ENCODE results near the gene PSPC1. TPM values are rescaled to one million over a fixed set of nuclear protein-coding genes. Genes with fewer than 3 reads are reported as not detected.
"Not testable (repeated sequence)": the region's sequence is repeated elsewhere in the genome, so short reads cannot be mapped to it uniquely, and the experiment has no call there.

PSPC1 gene
- total and polyA plus RNA-seq, 2 of the 13 experiments (the other 11 are each of a cell fraction or from before 2014, with no cell fraction given) = 33.5 to 94.0 TPM

DNA sequence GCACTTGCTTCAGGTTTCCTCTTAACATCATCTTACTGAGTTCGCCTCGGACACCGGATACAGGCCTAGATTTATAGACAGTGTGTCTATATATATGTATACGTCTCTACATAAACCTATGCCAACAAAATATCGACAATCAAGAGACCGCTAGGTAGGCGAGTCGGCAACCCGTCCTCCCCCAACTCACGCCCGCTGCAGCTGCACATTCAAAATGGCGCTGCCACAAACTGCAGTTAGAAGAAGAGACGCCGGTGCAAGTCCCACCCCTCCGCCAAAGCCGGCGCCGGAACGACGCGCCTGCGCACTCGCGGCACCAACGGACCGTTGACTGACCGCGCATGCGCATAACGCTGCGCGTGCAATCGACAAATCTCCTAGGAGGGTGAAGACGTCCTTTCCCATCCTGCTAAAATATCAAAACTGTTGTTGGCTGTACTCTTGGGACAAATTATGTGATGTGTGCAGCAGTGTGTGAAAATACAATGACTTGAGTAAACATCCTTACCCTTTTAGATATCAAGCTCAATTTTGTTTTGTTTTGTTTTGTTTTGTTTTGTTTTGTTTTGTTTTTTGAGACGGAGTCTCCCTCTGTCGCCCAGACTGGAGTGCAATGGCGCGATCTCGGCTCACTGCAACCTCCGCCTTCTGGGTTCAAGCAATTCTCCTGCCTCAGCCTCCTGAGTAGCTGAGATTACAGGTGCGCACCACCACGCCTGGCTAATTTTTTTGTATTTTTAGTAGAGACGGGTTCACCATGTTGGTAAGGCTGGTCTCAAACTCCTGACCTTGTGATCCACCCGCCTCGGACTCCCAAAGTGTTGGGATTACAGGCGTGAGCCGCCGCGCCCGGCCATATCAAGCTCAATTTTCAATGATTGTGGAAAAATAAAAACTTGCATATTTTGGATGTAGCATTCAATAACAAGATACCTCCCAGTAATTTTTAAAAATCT is at the start of gene PSPC1 (continued):
- TF ChIP-seq ZFP37 (CRISPR knock-in tag; IDR thresholded peaks at IDR 0.05; ENCODE audit: borderline replicate concordance) (0 out of 2 replicates have a peak, but pooled peaks have one; percentile 48), MYC (CRISPR knock-in tag; IDR thresholded peaks at IDR 0.05; ENCODE audit: borderline replicate concordance) (0 out of 2 replicates have a peak, but pooled peaks have one; percentile 47), ISL2 (CRISPR knock-in tag; IDR thresholded peaks at IDR 0.05) (0 out of 2 replicates have a peak, but pooled peaks have one; percentile 12), TAF1 (CRISPR knock-in tag; IDR thresholded peaks at IDR 0.05) (peak; percentile 82), KDM2A (CRISPR knock-in tag; IDR thresholded peaks at IDR 0.05; ENCODE audit: borderline replicate concordance, low read depth) (peak; percentile 69), NONO (CRISPR knock-in tag; conservative IDR thresholded peaks at IDR 0.05) (peak; percentile 53; the same call in 1 of the 2 replicates), KLF11 (CRISPR knock-in tag; IDR thresholded peaks at IDR 0.05) (0 out of 2 replicates have a peak, but pooled peaks have one; percentile 52), RBM39 (IDR thresholded peaks at IDR 0.05; ENCODE audit: low read depth, low read length, poor library complexity, severe bottlenecking) (peak; percentile 75), GATA4 (IDR thresholded peaks at IDR 0.05; ENCODE audit: borderline replicate concordance, low read depth) (0 out of 2 replicates have a peak, but pooled peaks have one; percentile 48), SAP130 (CRISPR knock-in tag; IDR thresholded peaks at IDR 0.05; ENCODE audit: low read depth) (peak; percentile 83), ZNF709 (CRISPR knock-in tag; IDR thresholded peaks at IDR 0.05) (0 out of 2 replicates have a peak, but pooled peaks have one; percentile 28), GATAD1 (CRISPR knock-in tag; IDR thresholded peaks at IDR 0.05) (peak; percentile 40; the same call in 1 of the 2 replicates), GABPB1 (CRISPR knock-in tag; IDR thresholded peaks at IDR 0.05) (peak; percentile 30; the same call in 1 of the 2 replicates), ATF7-NPFF (CRISPR knock-in tag; IDR thresholded peaks at IDR 0.05; ENCODE audit: low read depth) (peak; percentile 33; the same call in 1 of the 2 replicates), ZNF563 (CRISPR knock-in tag; IDR thresholded peaks at IDR 0.05) (0 out of 2 replicates have a peak, but pooled peaks have one; percentile 21)
- TF ChIP-seq, protein P1, sequence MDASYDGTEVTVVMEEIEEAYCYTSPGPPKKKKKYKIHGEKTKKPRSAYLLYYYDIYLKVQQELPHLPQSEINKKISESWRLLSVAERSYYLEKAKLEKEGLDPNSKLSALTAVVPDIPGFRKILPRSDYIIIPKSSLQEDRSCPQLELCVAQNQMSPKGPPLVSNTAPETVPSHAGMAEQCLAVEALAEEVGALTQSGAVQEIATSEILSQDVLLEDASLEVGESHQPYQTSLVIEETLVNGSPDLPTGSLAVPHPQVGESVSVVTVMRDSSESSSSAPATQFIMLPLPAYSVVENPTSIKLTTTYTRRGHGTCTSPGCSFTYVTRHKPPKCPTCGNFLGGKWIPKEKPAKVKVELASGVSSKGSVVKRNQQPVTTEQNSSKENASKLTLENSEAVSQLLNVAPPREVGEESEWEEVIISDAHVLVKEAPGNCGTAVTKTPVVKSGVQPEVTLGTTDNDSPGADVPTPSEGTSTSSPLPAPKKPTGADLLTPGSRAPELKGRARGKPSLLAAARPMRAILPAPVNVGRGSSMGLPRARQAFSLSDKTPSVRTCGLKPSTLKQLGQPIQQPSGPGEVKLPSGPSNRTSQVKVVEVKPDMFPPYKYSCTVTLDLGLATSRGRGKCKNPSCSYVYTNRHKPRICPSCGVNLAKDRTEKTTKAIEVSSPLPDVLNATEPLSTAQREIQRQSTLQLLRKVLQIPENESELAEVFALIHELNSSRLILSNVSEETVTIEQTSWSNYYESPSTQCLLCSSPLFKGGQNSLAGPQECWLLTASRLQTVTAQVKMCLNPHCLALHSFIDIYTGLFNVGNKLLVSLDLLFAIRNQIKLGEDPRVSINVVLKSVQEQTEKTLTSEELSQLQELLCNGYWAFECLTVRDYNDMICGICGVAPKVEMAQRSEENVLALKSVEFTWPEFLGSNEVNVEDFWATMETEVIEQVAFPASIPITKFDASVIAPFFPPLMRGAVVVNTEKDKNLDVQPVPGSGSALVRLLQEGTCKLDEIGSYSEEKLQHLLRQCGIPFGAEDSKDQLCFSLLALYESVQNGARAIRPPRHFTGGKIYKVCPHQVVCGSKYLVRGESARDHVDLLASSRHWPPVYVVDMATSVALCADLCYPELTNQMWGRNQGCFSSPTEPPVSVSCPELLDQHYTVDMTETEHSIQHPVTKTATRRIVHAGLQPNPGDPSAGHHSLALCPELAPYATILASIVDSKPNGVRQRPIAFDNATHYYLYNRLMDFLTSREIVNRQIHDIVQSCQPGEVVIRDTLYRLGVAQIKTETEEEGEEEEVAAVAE (CRISPR knock-in tag; IDR thresholded peaks at IDR 0.05; ENCODE audit: borderline replicate concordance) = 0 out of 2 replicates have a peak, but pooled peaks have one; percentile 50
- not testable (repeated sequence) for TF ChIP-seq NONO (IDR thresholded peaks at IDR 0.05)
- TF ChIP-seq, protein P2, sequence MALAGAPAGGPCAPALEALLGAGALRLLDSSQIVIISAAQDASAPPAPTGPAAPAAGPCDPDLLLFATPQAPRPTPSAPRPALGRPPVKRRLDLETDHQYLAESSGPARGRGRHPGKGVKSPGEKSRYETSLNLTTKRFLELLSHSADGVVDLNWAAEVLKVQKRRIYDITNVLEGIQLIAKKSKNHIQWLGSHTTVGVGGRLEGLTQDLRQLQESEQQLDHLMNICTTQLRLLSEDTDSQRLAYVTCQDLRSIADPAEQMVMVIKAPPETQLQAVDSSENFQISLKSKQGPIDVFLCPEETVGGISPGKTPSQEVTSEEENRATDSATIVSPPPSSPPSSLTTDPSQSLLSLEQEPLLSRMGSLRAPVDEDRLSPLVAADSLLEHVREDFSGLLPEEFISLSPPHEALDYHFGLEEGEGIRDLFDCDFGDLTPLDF (CRISPR knock-in tag; IDR thresholded peaks at IDR 0.05) = peak; percentile 54; the same call in 1 of the 2 replicates
- TF ChIP-seq, protein P3, sequence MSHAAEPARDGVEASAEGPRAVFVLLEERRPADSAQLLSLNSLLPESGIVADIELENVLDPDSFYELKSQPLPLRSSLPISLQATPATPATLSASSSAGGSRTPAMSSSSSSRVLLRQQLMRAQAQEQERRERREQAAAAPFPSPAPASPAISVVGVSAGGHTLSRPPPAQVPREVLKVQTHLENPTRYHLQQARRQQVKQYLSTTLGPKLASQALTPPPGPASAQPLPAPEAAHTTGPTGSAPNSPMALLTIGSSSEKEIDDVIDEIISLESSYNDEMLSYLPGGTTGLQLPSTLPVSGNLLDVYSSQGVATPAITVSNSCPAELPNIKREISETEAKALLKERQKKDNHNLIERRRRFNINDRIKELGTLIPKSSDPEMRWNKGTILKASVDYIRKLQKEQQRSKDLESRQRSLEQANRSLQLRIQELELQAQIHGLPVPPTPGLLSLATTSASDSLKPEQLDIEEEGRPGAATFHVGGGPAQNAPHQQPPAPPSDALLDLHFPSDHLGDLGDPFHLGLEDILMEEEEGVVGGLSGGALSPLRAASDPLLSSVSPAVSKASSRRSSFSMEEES (CRISPR knock-in tag; IDR thresholded peaks at IDR 0.05) = 0 out of 2 replicates have a peak, but pooled peaks have one; percentile 14
